Small intestine (tissue), 7 donors: Measurements from ENCODE around the gene ROM1. TPM values are rescaled to one million over a fixed set of nuclear protein-coding genes. Genes with fewer than 3 reads are reported as not detected.

Experiments
- DNase-seq, 2 donors: peaks; one replicate each; pipeline versions ENCODE4 v3.0.0 to v3.0.0-alpha.2; 2013
- FAIRE-seq: peaks from 2 replicates; lab custom pipeline; 2012; peaks lifted over from hg19 to GRCh38; lab: Jason Lieb, UNC
- H3K27ac ChIP-seq, 3 donors: one replicate each; pipeline ENCODE4 v1.5.1; 2013; ENCODE audit warnings: low read length in 2 of 3, mild to moderate bottlenecking in 2 of 3, control low read depth in 1 of 3, inconsistent platforms in 1 of 3, low read depth in 1 of 3, moderate library complexity in 1 of 3
- H3K27me3 ChIP-seq, 3 donors: one replicate each; pipeline ENCODE4 v1.6.1; 2013; ENCODE audit warnings: low read length in 3 of 3, inconsistent platforms in 1 of 3; ENCODE audit not compliant: control insufficient read depth in 3 of 3, insufficient read depth in 3 of 3
- H3K36me3 ChIP-seq, 3 donors: one replicate each; pipeline ENCODE4 v1.6.1; 2013; ENCODE audit warnings: low read length in 3 of 3, inconsistent platforms in 1 of 3, low read depth in 1 of 3, mild to moderate bottlenecking in 1 of 3, moderate library complexity in 1 of 3; ENCODE audit not compliant: control insufficient read depth in 3 of 3, insufficient read depth in 2 of 3
- H3K4me1 ChIP-seq, 3 donors: one replicate each; pipeline ENCODE4 v1.6.1; 2013; ENCODE audit warnings: low read length in 2 of 3, inconsistent platforms in 1 of 3, low read depth in 1 of 3, mild to moderate bottlenecking in 1 of 3, moderate library complexity in 1 of 3; ENCODE audit not compliant: control insufficient read depth in 3 of 3, insufficient read depth in 2 of 3
- H3K4me3 ChIP-seq, 3 donors: one replicate each; pipeline ENCODE4 v1.5.1; 2013; ENCODE audit warnings: low read length in 3 of 3, control low read depth in 1 of 3, inconsistent platforms in 1 of 3, low read depth in 1 of 3, mild to moderate bottlenecking in 1 of 3, moderate library complexity in 1 of 3
- H3K9me3 ChIP-seq, 2 donors: one replicate each; pipeline ENCODE4 v1.6.1; 2013; ENCODE audit warnings: low read depth in 1 of 2, low read length in 1 of 2; ENCODE audit not compliant: control insufficient read depth in 2 of 2, insufficient read depth in 1 of 2
- WGBS, 3 donors: extraction: QIAGEN DNeasy Blood & Tissue Kit; methylation state at CpG; one replicate each; pipeline ENCODE4 v1.1.7; 2013; 5-methylcytosine and 5-hydroxymethylcytosine counted together
- polyA plus RNA-seq, 4 donors: library from polyadenylated mRNA; stranded (reverse) in 3 of 4; unstranded in 1 of 4; fragments of 200-250 nt in 3 of 4; fragments of 120-200 nt in 1 of 4; gene quantifications; one replicate each; pipeline versions ENCODE4 v1.2.1 to v1.2.3, GENCODE V29; 2013
- donor health status: healthy with polysubstance abuse.
- donor health status: control.
- donor health status: control.
- donor health status: Bipolar disorder and iron deficiency.
- donor health status: healthy.

ROM1 gene
- polyA plus RNA-seq, 4 donors: 0.54 to 8.4 (median 3.6) TPM

- H3K36me3 ChIP-seq: peaks cover 0 to 69% (median 6%) of the 10 kb centered on the region in 3 donors
Measured at GRCh38 chr11:62572431-62572830, 40.6 kb upstream of the ROM1 start.

GRCh38 chr11:62573006-62573591, 40.0 kb upstream of the ROM1 start:
- WGBS, 3 donors: 0 to 1% (median 1%) methylated on average over 33 of the region's 33 CpGs
- Histone ChIP-seq H3K36me3 (peaks cover 0 to 66% (median 6%) of the 10 kb centered on the region in 3 donors), H3K4me1 (peaks cover 0 to 31% (median 5%) of the 10 kb centered on the region in 3 donors), H3K4me3 (peak overlapping the region; percentile 60 to 85 (median 74)), H3K27me3 (no peaks in the 10 kb centered on the region), H3K27ac (peak overlapping the region; percentile 12 to 59 (median 54)), H3K9me3 (no peaks in the 10 kb centered on the region)
- peak; percentile 33 to 45 for DNase-seq
- no peak for FAIRE-seq

More at GRCh38 chr11:62572431-62572830, 40.6 kb upstream of the ROM1 start:
- H3K4me1 ChIP-seq: peaks cover 0 to 31% (median 5%) of the 10 kb centered on the region in 3 donors
- FAIRE-seq (no peak), DNase-seq (no peak)
- no peak overlapping the region for H3K27ac ChIP-seq
- peak overlapping the region in 2 of 3 donors; percentile 60 to 85 for H3K4me3 ChIP-seq
- no peaks in the 10 kb centered on the region for H3K27me3 ChIP-seq
- H3K9me3 ChIP-seq: no peaks in the 10 kb centered on the region
- 72 to 79% (median 74%) methylated on average over 12 of the region's 12 CpGs for WGBS, 3 donors

- H3K27ac ChIP-seq: peak within 1 kb of the TSS; percentile 56 to 89 (median 79)
- no peaks in the 10 kb centered on the region for H3K9me3 ChIP-seq
- peak within 1 kb of the TSS; percentile 60 to 85 (median 74) for H3K4me3 ChIP-seq
- DNase-seq (peak; percentile 100), FAIRE-seq (no peak)
- peaks cover 0 to 31% (median 5%) of the 10 kb centered on the region in 3 donors for H3K4me1 ChIP-seq
- no peaks in the 10 kb centered on the region for H3K27me3 ChIP-seq
- WGBS, 3 donors: 0% methylated on average over 46 of the region's 46 CpGs
- peaks cover 0 to 66% (median 8%) of the 10 kb centered on the region in 3 donors for H3K36me3 ChIP-seq
Measured at GRCh38 chr11:62573592-62574362, 39.3 kb upstream of the ROM1 start, which contains the start of gene EEF1G. TSS of gene EEF1G (minus strand) at chr11:62573891. CDS start at chr11:62573842, 49 bp downstream.

- 1% methylated on average over 33 of the region's 33 CpGs for WGBS, 3 donors
- no peak for DNase-seq
- Histone ChIP-seq H3K36me3 (peaks cover 0 to 62% (median 8%) of the 10 kb centered on the region in 3 donors), H3K4me3 (peak overlapping the region; percentile 33 to 85 (median 55)), H3K27me3 (no peaks in the 10 kb centered on the region), H3K9me3 (no peaks in the 10 kb centered on the region), H3K4me1 (peaks cover 0 to 31% (median 5%) of the 10 kb centered on the region in 3 donors), H3K27ac (peak overlapping the region; percentile 56 to 89 (median 79))
- FAIRE-seq: no peak
Measured at GRCh38 chr11:62574363-62575071, 38.5 kb upstream of the ROM1 start.

GRCh38 chr11:62575156-62575555, 37.9 kb upstream of the ROM1 start:
- Histone ChIP-seq H3K36me3 (peaks cover 0 to 65% (median 4%) of the 10 kb centered on the region in 3 donors), H3K4me1 (peaks cover 0 to 31% (median 5%) of the 10 kb centered on the region in 3 donors), H3K9me3 (no peaks in the 10 kb centered on the region), H3K27me3 (no peaks in the 10 kb centered on the region), H3K4me3 (peak overlapping the region in 2 of 3 donors; percentile 55 to 85), H3K27ac (peak overlapping the region; percentile 1 to 89 (median 79))
- peak in 1 of 2 donors; percentile 42 for DNase-seq
- WGBS, 3 donors: 33 to 56% (median 35%) methylated on average over 16 to 17 of the region's 17 CpGs
- FAIRE-seq: no peak

GRCh38 chr11:62575837-62576236, 37.2 kb upstream of the ROM1 start:
- no peak for DNase-seq
- no peak for FAIRE-seq

GRCh38 chr11:62577046-62577714, 35.9 kb upstream of the ROM1 start:
- H3K36me3 ChIP-seq: peaks cover 2 to 65% (median 5%) of the 10 kb centered on the region in 3 donors

More at GRCh38 chr11:62575837-62576236, 37.2 kb upstream of the ROM1 start:
- Histone ChIP-seq H3K27ac (peak overlapping the region in 1 of 3 donors; percentile 89), H3K4me1 (peaks cover 0 to 31% (median 5%) of the 10 kb centered on the region in 3 donors), H3K4me3 (no peak overlapping the region), H3K27me3 (no peaks in the 10 kb centered on the region), H3K36me3 (peaks cover 0 to 61% (median 4%) of the 10 kb centered on the region in 3 donors), H3K9me3 (no peaks in the 10 kb centered on the region)
- WGBS, 3 donors: 89 to 92% (median 92%) methylated on average over 14 of the region's 14 CpGs

More at GRCh38 chr11:62577046-62577714, 35.9 kb upstream of the ROM1 start:
- Histone ChIP-seq H3K27me3 (no peaks in the 10 kb centered on the region), H3K4me3 (no peak overlapping the region), H3K9me3 (no peaks in the 10 kb centered on the region), H3K4me1 (peaks cover 0 to 29% (median 5%) of the 10 kb centered on the region in 3 donors), H3K27ac (peak overlapping the region in 2 of 3 donors; percentile 38 to 74)
- 70 to 78% (median 73%) methylated on average over 12 of the region's 12 CpGs for WGBS, 3 donors
- FAIRE-seq: no peak
- peak in 1 of 2 donors; percentile 21 for DNase-seq
